GM18508 (cell line): ENCODE results near the gene FGF5.

Source experiments
- ATAC-seq: cut with Tn5 transposase; IDR thresholded peaks from one replicate; pipeline ENCODE4 v1.9.1; 2021; ENCODE audit warnings: moderate number of reproducible peaks; ENCODE audit not compliant: insufficient read depth, unreplicated experiment

The FGF5 gene

DNA sequence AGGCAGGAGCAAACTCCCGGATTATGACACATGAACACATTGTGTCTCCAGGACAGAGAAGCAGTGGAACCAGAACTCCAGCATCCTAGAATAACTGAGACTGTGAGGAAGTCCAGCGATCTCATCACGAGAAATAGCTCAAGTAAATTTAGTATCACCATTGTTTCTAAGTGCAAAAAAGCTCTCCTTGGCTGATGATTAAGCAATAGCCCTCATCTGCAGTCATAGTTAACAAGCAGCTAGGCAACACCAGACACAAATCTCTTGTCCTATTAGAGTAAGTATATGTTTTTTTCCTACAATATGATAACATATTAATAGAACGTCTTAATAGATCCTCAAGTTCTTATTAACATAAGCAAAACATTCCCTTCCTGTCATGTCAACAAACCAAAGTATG lies 66.7 kb downstream of the FGF5 start:
- no peak for ATAC-seq

DNA sequence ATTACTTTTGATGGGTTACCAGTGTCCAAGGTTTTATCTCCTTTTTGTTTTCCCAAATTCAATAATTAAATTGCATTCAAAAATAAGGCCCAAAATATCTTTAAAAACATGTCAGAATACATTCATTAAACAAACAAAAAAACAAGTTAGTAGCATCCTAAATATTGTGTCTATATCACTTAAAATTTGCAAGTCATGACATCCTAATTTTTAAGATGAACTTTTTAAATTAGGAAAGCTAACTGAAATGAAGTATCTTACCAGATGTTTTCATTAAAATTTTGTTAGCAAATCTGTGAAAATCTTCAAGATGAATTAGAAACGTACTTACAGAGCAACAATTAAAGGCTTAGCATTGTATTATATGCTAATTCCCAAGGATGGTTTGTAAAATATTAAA lies 68.1 kb downstream of the FGF5 start:
- no peak for ATAC-seq

DNA sequence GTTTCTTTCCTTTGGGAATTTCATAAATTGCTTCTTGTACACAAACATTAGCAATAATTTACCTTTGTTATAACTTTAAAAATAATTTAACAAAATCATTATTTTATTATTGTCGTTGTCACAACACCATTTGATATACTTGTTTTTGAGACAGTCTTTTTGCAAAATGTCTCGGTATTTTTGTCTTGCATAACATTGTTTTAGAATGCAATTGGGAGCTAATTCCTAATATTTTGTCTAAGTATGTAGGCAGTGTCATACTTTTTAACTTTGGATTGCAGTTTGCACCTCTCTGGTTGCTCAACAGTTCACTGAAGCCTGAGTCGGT lies 68.7 kb downstream of the FGF5 start:
- ATAC-seq, result no peak

DNA sequence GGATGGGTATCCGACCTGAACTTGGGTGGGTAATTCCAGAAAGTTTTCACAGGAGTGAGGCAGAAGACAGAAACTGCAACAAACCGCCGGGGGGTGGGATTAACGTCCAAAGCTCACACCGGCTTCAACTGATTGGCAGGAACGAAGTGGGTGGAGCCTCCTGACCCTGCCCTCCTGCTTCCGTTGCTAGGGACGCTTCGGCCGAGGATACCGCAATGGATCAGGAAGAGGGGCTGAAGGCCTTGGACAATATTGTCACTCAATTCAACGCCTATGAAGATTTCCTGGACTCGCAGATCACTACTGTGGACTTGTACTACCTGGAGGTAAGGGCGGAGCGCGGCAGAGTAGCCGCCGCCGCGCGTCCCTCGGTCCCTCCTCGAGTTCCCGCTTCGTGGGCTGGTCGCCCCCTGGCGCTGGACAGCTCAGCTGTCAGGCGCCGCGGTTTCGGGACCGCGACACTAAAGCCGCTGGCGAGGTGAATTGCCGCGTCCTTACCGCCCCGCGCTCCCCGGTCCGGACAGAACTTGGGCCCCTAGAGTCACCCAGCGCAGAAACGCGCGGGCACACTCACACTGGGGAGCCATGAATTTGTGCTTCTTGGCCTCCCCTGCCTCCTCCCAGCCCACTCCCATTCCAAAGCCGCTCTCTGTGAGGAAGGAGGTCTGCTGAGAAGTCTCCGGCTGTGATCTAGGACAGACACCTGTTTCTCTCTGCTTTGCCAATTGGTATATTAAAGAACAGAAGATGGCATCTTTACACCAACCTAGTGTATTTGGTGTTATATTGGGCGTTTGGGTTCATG lies 69.3 kb downstream of the FGF5 start, which contains the start of gene CFAP299:
Gene CFAP299, plus strand, starts transcription at position 177 of the 805 bp plus-strand sequence.
- peak; percentile 90 for ATAC-seq

DNA sequence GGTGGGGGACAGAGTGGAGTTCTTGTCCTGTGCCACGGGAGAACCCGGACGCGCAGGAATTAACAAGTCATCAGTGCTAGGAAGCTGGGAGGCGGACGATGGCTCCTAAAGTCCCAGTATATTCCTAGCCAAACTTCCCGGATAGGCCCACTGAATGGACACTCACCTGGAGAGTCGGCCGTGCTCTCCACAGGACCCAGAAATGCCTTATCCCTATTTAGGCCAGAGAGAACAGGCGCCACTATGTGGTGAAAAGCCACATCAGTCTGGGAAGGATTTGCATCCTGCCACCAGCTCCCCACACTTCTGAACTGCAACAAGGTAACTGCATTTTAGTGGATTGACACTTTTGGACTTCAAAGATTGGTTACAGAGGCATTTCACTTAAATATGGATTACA lies 70.1 kb downstream of the FGF5 start:
- ATAC-seq, result no peak

DNA sequence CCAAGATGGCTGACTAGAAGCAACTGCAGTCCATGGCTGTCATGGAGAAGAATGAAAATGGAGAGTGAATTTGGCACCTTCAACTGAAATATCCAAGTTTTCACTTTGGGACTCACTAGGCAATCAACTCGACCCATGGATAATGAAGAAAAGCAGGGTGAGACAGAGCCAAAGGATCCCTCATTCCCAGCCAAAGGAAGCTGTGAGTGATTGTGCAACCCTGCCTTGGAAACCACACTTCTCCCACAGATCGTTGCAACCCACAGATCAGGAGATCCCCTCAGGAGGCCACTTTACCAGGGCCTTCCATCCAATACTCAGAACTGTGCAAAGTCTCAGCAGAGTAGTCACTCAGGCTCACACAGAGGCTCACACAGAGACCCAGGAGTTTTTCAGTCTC lies 73.6 kb downstream of the FGF5 start:
- ATAC-seq, result no peak
